Activated naive CD4-positive, alpha-beta T cell treated with anti-CD3 and anti-CD28 coated beads, Interleukin-2, amount 50 U/mL, for 24 hours (primary cell): ENCODE data around the gene ITCH.
A peak's percentile ranks its signal among the peaks of the same experiment; 100 is the strongest.
"Not testable (repeated sequence)": the region's sequence is repeated elsewhere in the genome, so short reads cannot be mapped to it uniquely, and the experiment has no call there.

Source experiments
- H3K27ac Mint-ChIP-seq: one replicate; pipeline ENCODE4 v1.8.0; 2021; ENCODE audit warnings: mild to moderate bottlenecking, mixed read lengths
- H3K27me3 Mint-ChIP-seq: one replicate; pipeline ENCODE4 v1.8.0; 2021; ENCODE audit warnings: mixed read lengths
- H3K36me3 Mint-ChIP-seq: one replicate; pipeline ENCODE4 v1.8.0; 2021; ENCODE audit warnings: mixed read lengths
- H3K4me1 Mint-ChIP-seq: one replicate; pipeline ENCODE4 v1.8.0; 2021; ENCODE audit warnings: mixed read lengths
- H3K4me3 Mint-ChIP-seq: one replicate; pipeline ENCODE4 v1.8.0; 2021; ENCODE audit warnings: mild to moderate bottlenecking, mixed read lengths
- H3K9me3 Mint-ChIP-seq: one replicate; pipeline ENCODE4 v1.8.0; 2021; ENCODE audit warnings: mixed read lengths

The ITCH gene

GRCh38 chr20:34337544-34337943 lies 25.5 kb upstream of the ITCH start:
- Mint-ChIP-seq H3K4me1 (no peaks in the 10 kb centered on the region), H3K27me3 (no peaks in the 10 kb centered on the region), H3K4me3 (no peak overlapping the region), H3K36me3 (no peaks in the 10 kb centered on the region), H3K9me3 (no peaks in the 10 kb centered on the region), H3K27ac (no peak overlapping the region)

GRCh38 chr20:34337982-34338726 lies 24.9 kb upstream of the ITCH start:
- H3K27ac Mint-ChIP-seq, result no peak overlapping the region
- peak overlapping the region; percentile 13 for H3K4me3 Mint-ChIP-seq
- no peaks in the 10 kb centered on the region for H3K4me1 Mint-ChIP-seq
- H3K36me3 Mint-ChIP-seq, result no peaks in the 10 kb centered on the region
- H3K27me3 Mint-ChIP-seq, result no peaks in the 10 kb centered on the region
- H3K9me3 Mint-ChIP-seq, result no peaks in the 10 kb centered on the region

- not testable (repeated sequence) for H3K9me3 Mint-ChIP-seq, H3K4me3 Mint-ChIP-seq, H3K36me3 Mint-ChIP-seq, H3K27me3 Mint-ChIP-seq, H3K27ac Mint-ChIP-seq, H3K4me1 Mint-ChIP-seq
Observed at GRCh38 chr20:34340726-34341125, 22.3 kb upstream of the ITCH start.

- not testable (repeated sequence) for H3K9me3 Mint-ChIP-seq, H3K4me3 Mint-ChIP-seq
Observed at GRCh38 chr20:34341199-34341598, 21.9 kb upstream of the ITCH start.

GRCh38 chr20:34343458-34344211 lies 19.4 kb upstream of the ITCH start:
- Mint-ChIP-seq H3K27me3 (no peaks in the 10 kb centered on the region), H3K36me3 (no peaks in the 10 kb centered on the region), H3K9me3 (no peaks in the 10 kb centered on the region), H3K27ac (no peak overlapping the region), H3K4me1 (no peaks in the 10 kb centered on the region), H3K4me3 (no peak overlapping the region)

More at GRCh38 chr20:34341199-34341598, 21.9 kb upstream of the ITCH start:
- not testable (repeated sequence) for H3K36me3 Mint-ChIP-seq, H3K27ac Mint-ChIP-seq, H3K4me1 Mint-ChIP-seq, H3K27me3 Mint-ChIP-seq

- Mint-ChIP-seq H3K4me1 (no peaks in the 10 kb centered on the region), H3K36me3 (no peaks in the 10 kb centered on the region), H3K27ac (no peak overlapping the region), H3K27me3 (no peaks in the 10 kb centered on the region), H3K9me3 (no peaks in the 10 kb centered on the region), H3K4me3 (no peak overlapping the region)
Observed at GRCh38 chr20:34344238-34344637, 18.8 kb upstream of the ITCH start.

- no peaks in the 10 kb centered on the region for H3K9me3 Mint-ChIP-seq
- H3K36me3 Mint-ChIP-seq, result no peaks in the 10 kb centered on the region
- no peak overlapping the region for H3K4me3 Mint-ChIP-seq
- no peak overlapping the region for H3K27ac Mint-ChIP-seq
- no peaks in the 10 kb centered on the region for H3K4me1 Mint-ChIP-seq
- no peaks in the 10 kb centered on the region for H3K27me3 Mint-ChIP-seq
Observed at GRCh38 chr20:34345402-34345736, 17.7 kb upstream of the ITCH start.

- H3K4me1 Mint-ChIP-seq, H3K36me3 Mint-ChIP-seq: not testable (repeated sequence)
Observed at GRCh38 chr20:34345839-34346532, 17.1 kb upstream of the ITCH start.

GRCh38 chr20:34346533-34346865 lies 16.6 kb upstream of the ITCH start:
- H3K36me3 Mint-ChIP-seq, H3K27ac Mint-ChIP-seq, H3K27me3 Mint-ChIP-seq, H3K4me3 Mint-ChIP-seq, H3K4me1 Mint-ChIP-seq, H3K9me3 Mint-ChIP-seq: not testable (repeated sequence)

More at GRCh38 chr20:34345839-34346532, 17.1 kb upstream of the ITCH start:
- not testable (repeated sequence) for H3K27ac Mint-ChIP-seq, H3K4me3 Mint-ChIP-seq, H3K9me3 Mint-ChIP-seq, H3K27me3 Mint-ChIP-seq

- Mint-ChIP-seq H3K9me3 (no peaks in the 10 kb centered on the region), H3K27ac (no peak overlapping the region), H3K36me3 (no peaks in the 10 kb centered on the region), H3K4me3 (no peak overlapping the region), H3K27me3 (no peaks in the 10 kb centered on the region), H3K4me1 (no peaks in the 10 kb centered on the region)
Observed at GRCh38 chr20:34347571-34347970, 15.5 kb upstream of the ITCH start.

- H3K27ac Mint-ChIP-seq, result no peak overlapping the region
- H3K9me3 Mint-ChIP-seq, result no peaks in the 10 kb centered on the region
- H3K4me1 Mint-ChIP-seq, result no peaks in the 10 kb centered on the region
- H3K27me3 Mint-ChIP-seq, result no peaks in the 10 kb centered on the region
- H3K36me3 Mint-ChIP-seq, result no peaks in the 10 kb centered on the region
- no peak overlapping the region for H3K4me3 Mint-ChIP-seq
Observed at GRCh38 chr20:34350095-34350494, 13.0 kb upstream of the ITCH start.

- not testable (repeated sequence) for H3K36me3 Mint-ChIP-seq, H3K27me3 Mint-ChIP-seq, H3K27ac Mint-ChIP-seq, H3K4me1 Mint-ChIP-seq, H3K4me3 Mint-ChIP-seq, H3K9me3 Mint-ChIP-seq
Observed at GRCh38 chr20:34353467-34353866, 9.6 kb upstream of the ITCH start.

- no peaks in the 10 kb centered on the region for H3K36me3 Mint-ChIP-seq
- no peaks in the 10 kb centered on the region for H3K4me1 Mint-ChIP-seq
- no peaks in the 10 kb centered on the region for H3K9me3 Mint-ChIP-seq
- H3K4me3 Mint-ChIP-seq, result no peak overlapping the region
- H3K27me3 Mint-ChIP-seq, result no peaks in the 10 kb centered on the region
- no peak overlapping the region for H3K27ac Mint-ChIP-seq
Observed at GRCh38 chr20:34355427-34355826, 7.6 kb upstream of the ITCH start.

- not testable (repeated sequence) for H3K27me3 Mint-ChIP-seq, H3K36me3 Mint-ChIP-seq, H3K9me3 Mint-ChIP-seq, H3K4me3 Mint-ChIP-seq, H3K27ac Mint-ChIP-seq
- H3K4me1 Mint-ChIP-seq, result peaks cover 15% of the 10 kb centered on the region
Observed at GRCh38 chr20:34359729-34360128, 3.3 kb upstream of the ITCH start.

- Mint-ChIP-seq H3K4me3 (peak overlapping the region; percentile 99), H3K36me3 (peaks cover 5% of the 10 kb centered on the region), H3K4me1 (peaks cover 39% of the 10 kb centered on the region), H3K27me3 (no peaks in the 10 kb centered on the region), H3K9me3 (no peaks in the 10 kb centered on the region), H3K27ac (peak overlapping the region; percentile 99)
Observed at GRCh38 chr20:34362502-34363061, 491 bp upstream of the ITCH start.
